H9 (cell line): ENCODE results near the gene ATP6V0A1. TPM values are rescaled to one million over a fixed set of nuclear protein-coding genes. Genes with fewer than 3 reads are reported as not detected.

Experiments
- DNase-seq: peaks from one replicate; pipeline ENCODE4 v3.0.0-alpha.2; 2017
- H2AFZ ChIP-seq: one replicate; pipeline ENCODE4 v1.6.1; 2013; ENCODE audit warnings: mild to moderate bottlenecking, low read length, control low read depth, moderate library complexity
- H2AK5ac ChIP-seq: 2 replicates; pipeline ENCODE4 v1.6.1; 2013; ENCODE audit warnings: low read length, control low read depth, mixed read lengths; ENCODE audit not compliant: insufficient read length
- H2BK120ac ChIP-seq: one replicate; pipeline ENCODE4 v1.6.1; 2013; ENCODE audit warnings: low read depth, mild to moderate bottlenecking, low read length, control low read depth, inconsistent platforms; ENCODE audit not compliant: poor library complexity, severe bottlenecking
- H2BK12ac ChIP-seq: 2 replicates; pipeline ENCODE4 v1.6.1; 2013; ENCODE audit warnings: low read length, control low read depth, mixed read lengths, low read depth; ENCODE audit not compliant: insufficient read length
- H2BK15ac ChIP-seq: 2 replicates; pipeline ENCODE4 v1.6.1; 2013; ENCODE audit warnings: low read depth, low read length, control low read depth
- H2BK20ac ChIP-seq: one replicate; pipeline ENCODE4 v1.6.1; 2013; ENCODE audit warnings: low read depth, mild to moderate bottlenecking, low read length, control low read depth, inconsistent platforms; ENCODE audit not compliant: poor library complexity, severe bottlenecking
- H2BK5ac ChIP-seq: 2 replicates; pipeline ENCODE4 v1.6.1; 2013; ENCODE audit warnings: low read length, control low read depth, mixed read lengths; ENCODE audit not compliant: insufficient read length
- H3K14ac ChIP-seq: 2 replicates; pipeline ENCODE4 v1.6.1; 2013; ENCODE audit warnings: low read length, control low read depth; ENCODE audit not compliant: insufficient read depth
- H3K18ac ChIP-seq: 2 replicates; pipeline ENCODE4 v1.6.1; 2013; ENCODE audit warnings: low read depth, mild to moderate bottlenecking, mixed read lengths, low read length, control low read depth; ENCODE audit not compliant: insufficient read length
- H3K23ac ChIP-seq: 2 replicates; pipeline ENCODE4 v1.6.1; 2013; ENCODE audit warnings: low read length, control low read depth, mixed read lengths, low read depth; ENCODE audit not compliant: insufficient read length
- H3K23me2 ChIP-seq: 2 replicates; pipeline ENCODE4 v1.6.1; 2013; ENCODE audit warnings: low read depth, mild to moderate bottlenecking, mixed read lengths, low read length, control low read depth; ENCODE audit not compliant: insufficient read length, poor library complexity, severe bottlenecking
- H3K27ac ChIP-seq: 2 replicates; pipeline ENCODE4 v1.5.1; 2013; ENCODE audit warnings: low read length, control low read depth, mixed read lengths, low read depth; ENCODE audit not compliant: insufficient read length
- H3K27me3 ChIP-seq: 2 replicates; pipeline ENCODE4 v1.6.1; 2013; ENCODE audit warnings: low read length, control low read depth, inconsistent platforms; ENCODE audit not compliant: insufficient read depth
- H3K4ac ChIP-seq: 2 replicates; pipeline ENCODE4 v1.6.1; 2013; ENCODE audit warnings: low read depth, mild to moderate bottlenecking, control low read depth, inconsistent platforms, low read length, moderate library complexity
- H3K4me1 ChIP-seq: 2 replicates; pipeline ENCODE4 v1.6.1; 2013; ENCODE audit warnings: low read length, control low read depth, inconsistent platforms; ENCODE audit not compliant: insufficient read depth
- H3K4me2 ChIP-seq: 2 replicates; pipeline ENCODE4 v1.6.1; 2013; ENCODE audit warnings: low read length, control low read depth, mixed read lengths; ENCODE audit not compliant: insufficient read length, insufficient read depth
- H3K56ac ChIP-seq: 2 replicates; pipeline ENCODE4 v1.6.1; 2013; ENCODE audit warnings: low read depth, mild to moderate bottlenecking, mixed read lengths, low read length, control low read depth; ENCODE audit not compliant: insufficient read length
- H3K79me1 ChIP-seq: 2 replicates; pipeline ENCODE4 v1.6.1; 2013; ENCODE audit warnings: low read depth, mild to moderate bottlenecking, moderate library complexity, low read length, control low read depth, inconsistent platforms; ENCODE audit not compliant: insufficient read depth, poor library complexity, severe bottlenecking
- H3K79me2 ChIP-seq: 2 replicates; pipeline ENCODE4 v1.6.1; 2013; ENCODE audit warnings: low read length, control low read depth, inconsistent platforms; ENCODE audit not compliant: insufficient read depth
- H3K9ac ChIP-seq: 2 replicates; pipeline ENCODE4 v1.6.1; 2013; ENCODE audit warnings: low read length, control low read depth, mixed read lengths; ENCODE audit not compliant: insufficient read length; ENCODE audit errors: extremely low read depth
- H3K9me3 ChIP-seq: one replicate; pipeline ENCODE4 v1.6.1; 2013; ENCODE audit warnings: low read depth, low read length, inconsistent platforms; ENCODE audit not compliant: control insufficient read depth
- H3T11ph ChIP-seq: one replicate; pipeline ENCODE4 v1.6.1; 2013; ENCODE audit warnings: mild to moderate bottlenecking, low read length, control low read depth, inconsistent platforms
- H4K20me1 ChIP-seq: one replicate; pipeline ENCODE4 v1.6.1; 2013; ENCODE audit not compliant: control insufficient read depth, insufficient read length, insufficient read depth
- H4K5ac ChIP-seq: 2 replicates; pipeline ENCODE4 v1.6.1; 2013; ENCODE audit warnings: low read depth, mild to moderate bottlenecking, mixed read lengths, low read length, control low read depth; ENCODE audit not compliant: insufficient read length
- H4K8ac ChIP-seq: replicated peaks from 2 replicates; pipeline ENCODE4 v1.6.1; 2013; ENCODE audit warnings: low read length, control low read depth, mixed read lengths, low read depth; ENCODE audit not compliant: insufficient read length
- H4K91ac ChIP-seq: 2 replicates; pipeline ENCODE4 v1.6.1; 2013; ENCODE audit warnings: low read depth, mild to moderate bottlenecking, moderate library complexity, mixed read lengths, low read length, control low read depth; ENCODE audit not compliant: insufficient read length
- H3K27ac Mint-ChIP-seq, 3 experiments: 2 replicates in 2 of 3; 3 replicates in 1 of 3; pipeline ENCODE4 v1.8.0; 2020 to 2021; ENCODE audit warnings: mixed read lengths in 3 of 3, mild to moderate bottlenecking in 1 of 3, moderate library complexity in 1 of 3
- H3K27me3 Mint-ChIP-seq: 2 replicates; pipeline ENCODE4 v1.8.0; 2021; ENCODE audit warnings: low read depth, mild to moderate bottlenecking, moderate library complexity, mixed read lengths
- H3K36me3 Mint-ChIP-seq, 3 experiments: 2 replicates in 2 of 3; 3 replicates in 1 of 3; pipeline ENCODE4 v1.8.0; 2020 to 2021; ENCODE audit warnings: low read depth in 3 of 3, mixed read lengths in 3 of 3; ENCODE audit not compliant: insufficient read depth in 1 of 3
- H3K4me1 Mint-ChIP-seq, 2 experiments: 2 replicates each; pipeline ENCODE4 v1.8.0; 2020; ENCODE audit warnings: mixed read lengths in 2 of 2
- H3K4me3 Mint-ChIP-seq, 2 experiments: 2 replicates in 1 of 2; 3 replicates in 1 of 2; pipeline ENCODE4 v1.8.0; 2020 to 2021; ENCODE audit warnings: mild to moderate bottlenecking in 2 of 2, mixed read lengths in 2 of 2, moderate library complexity in 1 of 2
- H3K9me3 Mint-ChIP-seq, 2 experiments: 2 replicates in 1 of 2; 3 replicates in 1 of 2; pipeline ENCODE4 v1.8.0; 2020; ENCODE audit warnings: mild to moderate bottlenecking in 2 of 2, mixed read lengths in 2 of 2, moderate library complexity in 1 of 2
- CTCF ChIP-seq: fragments of 200-600 bp; sonication (generic); conservative IDR thresholded peaks from 3 replicates; pipeline ENCODE4 v1.8.0; 2021; ENCODE audit warnings: antibody characterized with exemption, mild to moderate bottlenecking
- WGBS: extraction: QIAGEN DNeasy Blood & Tissue Kit; methylation state at CpG from one replicate; pipeline ENCODE4 v1.1.7; 2013; ENCODE audit warnings: missing lambda C conversion rate, low lambda C conversion rate, mixed read lengths; ENCODE audit not compliant: insufficient read length; ENCODE audit errors: extremely low coverage; 5-methylcytosine and 5-hydroxymethylcytosine counted together
- total RNA-seq: library from RNA; stranded (reverse); gene quantifications from 2 replicates; pipeline ENCODE4 v1.2.1, GENCODE V29; 2021

ATP6V0A1 gene
- total RNA-seq, 1 experiment from 2014 or later, result 54.1 TPM

GRCh38 chr17:42436391-42436790 lies 22.3 kb upstream of the ATP6V0A1 start:
- Histone ChIP-seq H3T11ph (no peak overlapping the region), H2BK5ac (no peak overlapping the region), H2AK5ac (no peak overlapping the region), H4K20me1 (no peaks in the 10 kb centered on the region), H2BK15ac (no peak overlapping the region), H3K9me3 (no peaks in the 10 kb centered on the region), H3K18ac (no peak overlapping the region), H4K5ac (no peak overlapping the region), H3K23ac (no peak overlapping the region), H3K23me2 (no peaks in the 10 kb centered on the region), H3K27me3 (no peaks in the 10 kb centered on the region), H3K4me2 (no peak overlapping the region), H3K14ac (no peak overlapping the region), H4K8ac (no peak overlapping the region), H3K79me1 (no peaks in the 10 kb centered on the region), H2BK120ac (no peak overlapping the region), H3K4ac (no peak overlapping the region), H2AFZ (no peak overlapping the region), H2BK20ac (no peak overlapping the region), H3K9ac (no peak overlapping the region), H4K91ac (no peak overlapping the region), H3K4me1 (no peaks in the 10 kb centered on the region), H3K27ac (no peak overlapping the region), H3K56ac (no peak overlapping the region), H3K79me2 (no peaks in the 10 kb centered on the region), H2BK12ac (no peak overlapping the region)
- Mint-ChIP-seq H3K4me3 (no peak overlapping the region), H3K27ac (peak overlapping the region in 1 of 3 experiments; percentile 20; a peak in 1 of 7 replicates), H3K9me3 (no peaks in the 10 kb centered on the region), H3K4me1 (peaks cover 10 to 20% of the 10 kb centered on the region in 2 experiments), H3K36me3 (no peaks in the 10 kb centered on the region), H3K27me3 (no peaks in the 10 kb centered on the region)
- no CpG with 5 or more reads among the region's 6 CpGs for WGBS
- TF ChIP-seq CTCF, result no peak
- no peak for DNase-seq
